Aortic smooth muscle cell (primary cell): ENCODE results near the gene DEFB114. TPM values are rescaled to one million over a fixed set of nuclear protein-coding genes. Genes with fewer than 3 reads are reported as not detected.

Experiments
- total RNA-seq: library from RNA; depleted of rRNA; stranded (reverse); fragments of >200 nt; gene quantifications from 2 replicates; pipeline ENCODE4 v1.2.3, GENCODE V29; 2014

DEFB114 gene
- total RNA-seq, result not detected in 2 replicates

GRCh38 chr6:49964064-49964463 lies at the start of gene DEFB114:
TSS of gene DEFB114 (minus strand) at chr6:49964164. CDS start at chr6:49964105, 59 bp downstream.

GRCh38 chr6:49969605-49970004 lies 5.6 kb upstream of the DEFB114 start, which contains the start of gene DEFB113:
TSS of gene DEFB113 (minus strand) at chr6:49969625. CDS start at chr6:49969625, 0 bp downstream.

Other genes starting within 250 kb of the DEFB114 start
- gene CRISP3, start 219.8 kb downstream of the DEFB114 start, total RNA-seq, result not detected in 2 replicates
- not detected in 2 replicates for gene PGK2, start 176.9 kb downstream of the DEFB114 start, total RNA-seq
- not detected in 2 replicates for gene CRISP1, start 97.6 kb downstream of the DEFB114 start, total RNA-seq
- not detected in 2 replicates for gene DEFB113, start 5.5 kb upstream of the DEFB114 start, total RNA-seq
- gene DEFB110, start 57.8 kb upstream of the DEFB114 start, total RNA-seq, result not detected in 2 replicates
- not detected in 2 replicates for gene DEFB112, start 85.8 kb upstream of the DEFB114 start, total RNA-seq